ENCODE data around the gene LNPEP. TPM values are rescaled to one million over a fixed set of nuclear protein-coding genes. Genes with fewer than 3 reads are reported as not detected.
"Not testable (repeated sequence)": the region's sequence is repeated elsewhere in the genome, so short reads cannot be mapped to it uniquely, and the experiment has no call there.

Gene LNPEP
- total RNA-seq, 1 donor from 2014 or later: 40.8 TPM

DNA sequence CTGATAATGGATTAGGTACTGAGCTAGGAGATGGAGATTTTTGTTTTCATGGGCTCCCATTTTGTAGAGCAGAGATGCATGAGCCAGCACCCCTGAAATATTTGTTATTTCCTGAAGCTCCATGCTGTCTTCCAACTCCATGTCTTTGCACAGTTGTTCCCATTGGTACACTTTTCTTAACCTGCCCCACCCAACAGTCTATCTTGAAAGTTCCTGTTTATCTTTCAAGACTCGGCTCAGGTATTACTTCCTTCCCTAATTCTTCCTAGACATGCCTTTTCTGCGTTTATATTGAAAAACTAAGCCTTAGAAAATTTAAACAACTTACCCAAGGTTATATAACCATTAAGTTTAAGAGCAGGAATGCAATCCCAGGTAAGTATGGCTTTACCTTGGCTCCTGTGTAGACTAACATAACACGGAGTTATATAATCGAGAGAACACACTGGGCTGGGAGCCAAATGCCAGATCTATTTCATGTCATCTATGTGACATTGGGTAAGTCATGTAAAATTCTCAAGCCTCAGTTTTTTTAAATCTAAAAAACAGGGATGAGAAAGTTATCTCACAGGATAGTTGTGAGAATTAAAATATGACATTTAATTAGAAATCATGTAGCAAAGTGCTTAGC, 139.1 kb downstream of the LNPEP start:
- no peak for DNase-seq (ENCODE audit: extremely low spot score, unreplicated experiment)
- no peaks in the 10 kb centered on the region for H3K36me3 Mint-ChIP-seq (ENCODE audit: unreplicated experiment)

GRCh38 chr5:97075649-97076048, 139.8 kb downstream of the LNPEP start:
- H3K36me3 Mint-ChIP-seq (ENCODE audit: unreplicated experiment): no peaks in the 10 kb centered on the region
- H3K27ac Mint-ChIP-seq (ENCODE audit: unreplicated experiment): peak overlapping the region; percentile 7
- no peak overlapping the region for H3K4me3 Mint-ChIP-seq (ENCODE audit: unreplicated experiment)
- no peak for DNase-seq (ENCODE audit: extremely low spot score, unreplicated experiment)
- no peaks in the 10 kb centered on the region for H3K9me3 Mint-ChIP-seq (ENCODE audit: unreplicated experiment)
- no peaks in the 10 kb centered on the region for H3K27me3 Mint-ChIP-seq (ENCODE audit: unreplicated experiment)
- peaks cover 3% of the 10 kb centered on the region for H3K4me1 Mint-ChIP-seq (ENCODE audit: unreplicated experiment)
- TF ChIP-seq, protein P1, sequence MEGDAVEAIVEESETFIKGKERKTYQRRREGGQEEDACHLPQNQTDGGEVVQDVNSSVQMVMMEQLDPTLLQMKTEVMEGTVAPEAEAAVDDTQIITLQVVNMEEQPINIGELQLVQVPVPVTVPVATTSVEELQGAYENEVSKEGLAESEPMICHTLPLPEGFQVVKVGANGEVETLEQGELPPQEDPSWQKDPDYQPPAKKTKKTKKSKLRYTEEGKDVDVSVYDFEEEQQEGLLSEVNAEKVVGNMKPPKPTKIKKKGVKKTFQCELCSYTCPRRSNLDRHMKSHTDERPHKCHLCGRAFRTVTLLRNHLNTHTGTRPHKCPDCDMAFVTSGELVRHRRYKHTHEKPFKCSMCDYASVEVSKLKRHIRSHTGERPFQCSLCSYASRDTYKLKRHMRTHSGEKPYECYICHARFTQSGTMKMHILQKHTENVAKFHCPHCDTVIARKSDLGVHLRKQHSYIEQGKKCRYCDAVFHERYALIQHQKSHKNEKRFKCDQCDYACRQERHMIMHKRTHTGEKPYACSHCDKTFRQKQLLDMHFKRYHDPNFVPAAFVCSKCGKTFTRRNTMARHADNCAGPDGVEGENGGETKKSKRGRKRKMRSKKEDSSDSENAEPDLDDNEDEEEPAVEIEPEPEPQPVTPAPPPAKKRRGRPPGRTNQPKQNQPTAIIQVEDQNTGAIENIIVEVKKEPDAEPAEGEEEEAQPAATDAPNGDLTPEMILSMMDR (IDR thresholded peaks at IDR 0.05): no peak

More for the DNA sequence above, 139.1 kb downstream of the LNPEP start:
- Mint-ChIP-seq H3K9me3 (ENCODE audit: unreplicated experiment) (no peaks in the 10 kb centered on the region), H3K27me3 (ENCODE audit: unreplicated experiment) (no peaks in the 10 kb centered on the region), H3K27ac (ENCODE audit: unreplicated experiment) (no peak overlapping the region), H3K4me1 (ENCODE audit: unreplicated experiment) (peaks cover 3% of the 10 kb centered on the region), H3K4me3 (ENCODE audit: unreplicated experiment) (no peak overlapping the region)
- TF ChIP-seq, protein P1 (IDR thresholded peaks at IDR 0.05): no peak

GRCh38 chr5:97076098-97076497, 140.2 kb downstream of the LNPEP start:
- H3K27ac Mint-ChIP-seq (ENCODE audit: unreplicated experiment): no peak overlapping the region
- no peak overlapping the region for H3K4me3 Mint-ChIP-seq (ENCODE audit: unreplicated experiment)
- peaks cover 3% of the 10 kb centered on the region for H3K4me1 Mint-ChIP-seq (ENCODE audit: unreplicated experiment)
- H3K36me3 Mint-ChIP-seq (ENCODE audit: unreplicated experiment): no peaks in the 10 kb centered on the region
- DNase-seq (ENCODE audit: extremely low spot score, unreplicated experiment): no peak
- TF ChIP-seq, protein P1 (IDR thresholded peaks at IDR 0.05): no peak
- no peaks in the 10 kb centered on the region for H3K27me3 Mint-ChIP-seq (ENCODE audit: unreplicated experiment)
- no peaks in the 10 kb centered on the region for H3K9me3 Mint-ChIP-seq (ENCODE audit: unreplicated experiment)

DNA sequence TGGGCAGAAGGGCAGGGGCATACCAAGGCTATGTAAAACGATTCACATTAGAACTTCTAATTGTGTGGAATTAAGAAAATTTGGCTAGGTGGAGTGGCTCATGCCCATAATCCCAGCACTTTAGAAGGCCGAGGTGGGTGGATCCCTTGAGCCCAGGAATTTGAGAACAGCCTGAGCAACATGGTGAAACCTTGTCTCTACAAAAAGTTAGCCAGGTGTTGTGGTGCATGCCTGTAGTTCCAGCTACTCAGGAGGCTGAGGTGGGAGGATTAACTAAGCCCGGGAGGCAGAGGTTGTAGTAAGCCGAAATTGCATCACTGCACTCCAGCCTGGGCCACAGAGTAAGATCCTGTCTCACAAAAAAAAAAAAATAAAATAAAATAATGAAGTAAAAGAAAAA, 141.4 kb downstream of the LNPEP start:
- H3K9me3 Mint-ChIP-seq (ENCODE audit: unreplicated experiment): no peaks in the 10 kb centered on the region
- peaks cover 3% of the 10 kb centered on the region for H3K27me3 Mint-ChIP-seq (ENCODE audit: unreplicated experiment)

GRCh38 chr5:97078958-97079743, 143.3 kb downstream of the LNPEP start:
- TF ChIP-seq, protein P1 (IDR thresholded peaks at IDR 0.05): no peak
- peaks cover 3% of the 10 kb centered on the region for H3K4me1 Mint-ChIP-seq (ENCODE audit: unreplicated experiment)
- no peaks in the 10 kb centered on the region for H3K9me3 Mint-ChIP-seq (ENCODE audit: unreplicated experiment)
- no peaks in the 10 kb centered on the region for H3K36me3 Mint-ChIP-seq (ENCODE audit: unreplicated experiment)
- H3K27ac Mint-ChIP-seq (ENCODE audit: unreplicated experiment): no peak overlapping the region
- H3K4me3 Mint-ChIP-seq (ENCODE audit: unreplicated experiment): no peak overlapping the region
- DNase-seq (ENCODE audit: extremely low spot score, unreplicated experiment): no peak
- peaks cover 3% of the 10 kb centered on the region for H3K27me3 Mint-ChIP-seq (ENCODE audit: unreplicated experiment)

More for the DNA sequence above, 141.4 kb downstream of the LNPEP start:
- DNase-seq (ENCODE audit: extremely low spot score, unreplicated experiment): no peak
- TF ChIP-seq, protein P1 (IDR thresholded peaks at IDR 0.05): no peak
- Mint-ChIP-seq H3K4me1 (ENCODE audit: unreplicated experiment) (peaks cover 3% of the 10 kb centered on the region), H3K27ac (ENCODE audit: unreplicated experiment) (no peak overlapping the region), H3K36me3 (ENCODE audit: unreplicated experiment) (no peaks in the 10 kb centered on the region), H3K4me3 (ENCODE audit: unreplicated experiment) (no peak overlapping the region)

GRCh38 chr5:97084782-97085458, 149.0 kb downstream of the LNPEP start:
- not testable (repeated sequence) for DNase-seq (ENCODE audit: extremely low spot score, unreplicated experiment); H3K9me3 Mint-ChIP-seq (ENCODE audit: unreplicated experiment); H3K4me1 Mint-ChIP-seq (ENCODE audit: unreplicated experiment); H3K4me3 Mint-ChIP-seq (ENCODE audit: unreplicated experiment); H3K36me3 Mint-ChIP-seq (ENCODE audit: unreplicated experiment); H3K27ac Mint-ChIP-seq (ENCODE audit: unreplicated experiment)
- peaks cover 20% of the 10 kb centered on the region for H3K27me3 Mint-ChIP-seq (ENCODE audit: unreplicated experiment)

All from osteocyte (in vitro differentiated cells).